ENCODE results near the gene ZCCHC24. TPM values are rescaled to one million over a fixed set of nuclear protein-coding genes. Genes with fewer than 3 reads are reported as not detected.

ZCCHC24 gene
- 27.8 and 33.8 TPM in 2 replicates for total RNA-seq

DNA sequence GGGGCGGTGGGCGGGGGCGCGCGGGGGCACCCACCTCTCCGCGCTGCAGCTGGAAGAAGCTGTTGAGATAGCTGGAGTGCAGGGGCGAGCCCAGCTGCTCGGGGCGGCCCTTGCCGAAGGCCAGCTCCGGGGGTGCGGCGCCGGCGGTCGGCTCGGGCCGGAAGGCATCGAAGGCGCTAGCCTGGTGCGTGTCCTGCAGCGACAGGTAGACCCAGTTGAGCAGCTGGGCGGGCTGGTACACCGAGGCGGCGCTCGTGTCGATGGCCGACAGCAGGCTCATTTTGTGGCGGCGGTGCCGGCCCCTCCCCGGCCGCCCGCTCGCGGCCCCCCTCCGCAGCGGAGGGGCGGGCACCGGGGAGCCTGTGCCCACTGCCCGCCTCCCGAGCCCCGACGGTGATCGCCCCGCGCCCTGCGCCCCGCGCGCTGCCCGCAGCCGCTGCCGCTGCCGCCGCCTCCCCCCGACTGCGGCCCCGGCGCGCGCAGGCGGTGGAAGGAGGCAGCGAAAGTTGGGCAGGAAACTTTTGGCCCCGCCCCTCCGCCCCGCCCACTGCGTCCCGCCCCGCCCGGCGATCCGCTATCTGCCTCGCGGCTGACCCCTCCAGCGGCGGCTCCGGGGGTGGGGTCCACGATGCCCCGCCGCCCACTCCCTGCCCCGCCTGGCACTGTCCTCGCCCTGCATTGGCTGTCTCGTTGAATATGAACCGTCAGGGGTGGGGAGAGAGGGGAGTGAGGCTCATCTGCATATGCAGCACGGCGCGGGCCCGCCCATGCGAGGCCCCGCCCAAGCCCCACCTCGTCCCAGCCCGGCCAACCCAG lies at the start of gene ZCCHC24:
Gene ZCCHC24, minus strand, starts transcription at position 464 of the 816 bp plus-strand sequence. Its CDS starts 184 bp downstream, at position 280.

DNA sequence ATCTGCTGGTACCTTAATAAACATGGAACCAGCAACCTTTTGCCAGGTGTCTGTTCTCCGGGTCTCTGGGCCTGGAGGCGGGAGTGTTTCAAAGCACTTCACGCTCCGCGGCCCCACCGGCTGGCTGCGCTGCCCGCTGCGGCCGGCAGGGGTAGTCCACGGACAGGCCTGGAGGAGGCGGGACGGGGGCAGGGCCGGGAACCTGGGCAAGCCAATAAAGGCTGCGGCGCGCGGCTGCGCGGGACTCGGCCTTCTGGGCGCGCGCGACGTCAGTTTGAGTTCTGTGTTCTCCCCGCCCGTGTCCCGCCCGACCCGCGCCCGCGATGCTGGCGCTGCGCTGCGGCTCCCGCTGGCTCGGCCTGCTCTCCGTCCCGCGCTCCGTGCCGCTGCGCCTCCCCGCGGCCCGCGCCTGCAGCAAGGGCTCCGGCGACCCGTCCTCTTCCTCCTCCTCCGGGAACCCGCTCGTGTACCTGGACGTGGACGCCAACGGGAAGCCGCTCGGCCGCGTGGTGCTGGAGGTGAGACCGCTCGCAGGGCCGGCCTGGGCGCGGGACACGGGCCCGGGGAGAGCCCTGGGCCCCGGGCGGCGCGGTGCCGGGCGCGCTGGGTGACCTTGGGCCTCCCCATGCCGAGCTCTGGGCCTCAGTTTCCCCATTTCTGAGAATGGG lies 98.1 kb downstream of the ZCCHC24 start, which contains the start of gene PPIF:
Gene PPIF, plus strand, starts transcription at position 244 of the 668 bp plus-strand sequence. Its CDS starts 80 bp downstream, at position 324.

Other genes starting within 250 kb of the ZCCHC24 start
- 26.1 and 28.1 TPM in 2 replicates for gene PPIF, start 98.2 kb downstream of the ZCCHC24 start, total RNA-seq
- gene EIF5AL1, start 66.9 kb upstream of the ZCCHC24 start, total RNA-seq = 0.13 and 0.26 TPM in 2 replicates
- gene SFTPA2, start 114.8 kb upstream of the ZCCHC24 start, total RNA-seq = not detected in 2 replicates
- not detected in 2 replicates for gene SFTPA1, start 165.3 kb upstream of the ZCCHC24 start, total RNA-seq